Activated T-cell treated with anti-CD3 and anti-CD28 coated beads for 48 hours (primary cell): Measurements from ENCODE around the gene FBXW9.
"Not testable (repeated sequence)": the region's sequence is repeated elsewhere in the genome, so short reads cannot be mapped to it uniquely, and the experiment has no call there.

Experiments
- DNase-seq: peaks from one replicate; pipeline ENCODE4 v3.0.0-alpha.2; 2020; ENCODE audit warnings: low read depth

FBXW9 gene

DNA sequence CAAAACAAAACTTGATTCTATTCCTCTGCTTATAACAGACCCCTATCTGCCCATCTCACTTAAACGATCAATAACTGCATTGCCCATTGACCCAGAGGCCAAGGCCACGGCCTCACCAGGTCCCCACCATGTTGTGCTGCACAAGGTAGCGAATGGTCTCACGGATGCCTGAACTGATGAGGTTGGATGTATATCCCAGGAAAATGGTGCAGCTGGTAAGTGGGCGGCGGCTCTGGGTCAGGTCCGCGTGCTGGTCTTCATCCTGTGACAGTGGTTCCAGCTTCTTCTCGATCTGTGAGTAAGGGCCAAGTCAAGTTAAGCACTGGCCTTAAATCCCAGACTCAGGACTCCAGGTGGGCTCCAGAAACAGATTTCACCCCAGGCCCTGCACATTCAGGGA lies 16.4 kb downstream of the FBXW9 start:
- no peak for DNase-seq

DNA sequence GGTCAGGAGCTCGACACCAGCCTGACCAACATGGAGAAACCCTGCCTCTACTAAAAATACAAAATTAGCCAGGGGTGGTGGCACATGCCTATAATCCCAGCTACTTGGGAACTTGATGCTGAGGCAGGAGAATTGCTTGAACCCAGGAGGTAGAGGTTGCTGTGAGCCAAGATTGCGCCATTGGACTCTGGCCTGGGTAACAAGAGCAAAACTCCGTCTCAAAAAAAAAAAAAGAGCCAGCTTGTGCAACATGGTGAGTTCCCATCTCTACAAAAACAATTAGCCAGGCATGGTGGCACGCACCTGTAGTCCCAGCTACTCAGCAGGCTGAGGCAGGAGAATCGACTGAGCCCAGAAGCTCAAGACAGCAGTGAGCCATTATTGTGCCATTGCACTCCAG lies 18.4 kb downstream of the FBXW9 start:
- DNase-seq = not testable (repeated sequence)

DNA sequence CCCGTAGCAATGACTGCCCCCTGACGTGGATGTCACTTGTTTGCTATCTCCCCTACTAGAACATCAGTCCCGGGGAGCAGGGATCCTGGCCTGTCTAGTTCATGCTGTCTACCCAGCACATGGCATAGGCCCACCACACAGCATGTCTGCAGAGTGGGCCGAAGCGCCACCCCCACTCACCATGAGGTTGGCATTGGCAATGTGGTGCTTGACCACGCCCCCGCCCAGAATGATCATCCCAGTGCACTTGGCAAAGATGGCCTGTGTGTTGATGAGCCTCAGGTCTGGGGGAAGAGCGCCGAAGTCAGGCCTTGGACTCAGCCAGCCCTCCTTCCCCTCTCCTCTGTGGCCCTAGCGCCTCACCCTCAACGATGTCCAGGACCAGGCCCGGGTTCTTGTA lies 19.5 kb downstream of the FBXW9 start:
- no peak for DNase-seq

DNA sequence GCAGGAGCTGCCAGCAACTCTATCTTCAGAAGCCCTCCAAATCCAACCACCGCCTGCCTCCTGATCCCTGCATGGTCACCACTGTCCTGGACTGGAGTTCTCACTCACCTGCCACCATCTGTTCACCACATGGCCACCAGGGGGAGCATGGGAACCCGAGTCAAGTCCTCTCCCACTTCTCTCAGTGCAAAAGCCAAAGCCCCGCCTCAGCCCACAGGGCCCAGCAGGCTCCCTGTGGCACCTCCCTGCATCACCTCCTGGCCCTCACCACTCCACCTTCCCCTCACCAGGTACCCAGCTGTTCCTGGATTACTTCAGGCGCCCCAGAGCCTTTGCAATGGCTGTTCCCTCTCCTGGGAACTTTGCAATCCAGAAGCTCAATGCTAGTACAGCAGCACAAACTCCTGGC lies 20.0 kb downstream of the FBXW9 start:
- DNase-seq = peak; percentile 83

DNA sequence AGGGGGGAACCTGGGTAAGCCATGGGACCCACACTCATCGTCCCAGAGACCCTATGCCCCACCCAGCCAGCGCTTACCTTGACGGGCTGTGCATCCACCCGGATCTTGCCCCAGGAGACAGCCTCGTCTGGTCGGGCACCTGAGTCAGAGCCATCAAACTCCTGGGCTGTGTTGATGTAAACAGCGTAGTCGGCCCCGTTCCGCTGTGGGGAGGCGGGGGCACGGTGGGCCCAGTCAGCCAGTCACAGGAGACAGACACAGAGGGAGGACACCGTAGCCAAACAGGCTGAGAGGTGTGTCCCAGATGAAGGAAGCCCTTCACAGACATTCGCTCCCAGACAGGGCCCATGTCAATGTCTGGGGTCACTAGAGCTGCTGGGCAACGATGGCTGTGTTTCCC lies 20.5 kb downstream of the FBXW9 start:
- no peak for DNase-seq

DNA sequence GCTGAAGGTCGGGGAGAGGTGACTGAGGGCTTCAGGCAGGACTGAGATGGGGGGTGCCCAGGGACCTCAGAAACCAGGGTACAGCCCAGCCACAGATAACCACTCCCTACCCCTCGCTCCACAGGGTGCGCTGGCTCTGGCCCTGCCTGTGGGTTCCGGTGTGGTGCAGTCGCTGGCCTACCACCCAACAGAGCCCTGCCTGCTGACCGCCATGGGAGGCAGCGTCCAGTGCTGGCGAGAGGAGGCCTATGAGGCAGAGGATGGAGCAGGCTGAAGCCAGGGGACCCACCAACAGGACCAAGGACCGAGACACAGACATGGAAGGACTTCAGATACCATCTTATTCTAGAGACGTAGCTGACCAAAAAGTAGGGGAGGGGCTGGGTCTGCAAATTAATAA lies 21.0 kb downstream of the FBXW9 start:
- no peak for DNase-seq

DNA sequence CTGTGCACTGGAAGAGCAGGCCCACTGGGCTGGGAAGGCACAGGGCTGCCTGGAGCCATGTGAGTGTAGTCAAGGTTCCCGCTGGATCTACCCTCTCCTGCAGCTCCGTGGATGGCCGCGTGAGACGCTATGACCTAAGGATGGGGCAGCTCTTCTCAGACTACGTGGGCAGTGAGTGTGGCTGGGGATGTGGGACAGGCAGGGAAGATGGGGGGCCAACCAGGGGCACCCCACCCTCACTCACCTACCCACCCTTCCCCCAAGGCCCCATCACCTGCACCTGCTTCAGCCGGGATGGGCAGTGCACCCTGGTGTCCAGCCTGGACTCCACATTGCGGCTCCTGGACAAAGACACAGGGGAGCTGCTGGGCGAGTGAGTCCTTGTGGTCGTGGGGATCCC lies 23.7 kb downstream of the FBXW9 start:
- DNase-seq = no peak

DNA sequence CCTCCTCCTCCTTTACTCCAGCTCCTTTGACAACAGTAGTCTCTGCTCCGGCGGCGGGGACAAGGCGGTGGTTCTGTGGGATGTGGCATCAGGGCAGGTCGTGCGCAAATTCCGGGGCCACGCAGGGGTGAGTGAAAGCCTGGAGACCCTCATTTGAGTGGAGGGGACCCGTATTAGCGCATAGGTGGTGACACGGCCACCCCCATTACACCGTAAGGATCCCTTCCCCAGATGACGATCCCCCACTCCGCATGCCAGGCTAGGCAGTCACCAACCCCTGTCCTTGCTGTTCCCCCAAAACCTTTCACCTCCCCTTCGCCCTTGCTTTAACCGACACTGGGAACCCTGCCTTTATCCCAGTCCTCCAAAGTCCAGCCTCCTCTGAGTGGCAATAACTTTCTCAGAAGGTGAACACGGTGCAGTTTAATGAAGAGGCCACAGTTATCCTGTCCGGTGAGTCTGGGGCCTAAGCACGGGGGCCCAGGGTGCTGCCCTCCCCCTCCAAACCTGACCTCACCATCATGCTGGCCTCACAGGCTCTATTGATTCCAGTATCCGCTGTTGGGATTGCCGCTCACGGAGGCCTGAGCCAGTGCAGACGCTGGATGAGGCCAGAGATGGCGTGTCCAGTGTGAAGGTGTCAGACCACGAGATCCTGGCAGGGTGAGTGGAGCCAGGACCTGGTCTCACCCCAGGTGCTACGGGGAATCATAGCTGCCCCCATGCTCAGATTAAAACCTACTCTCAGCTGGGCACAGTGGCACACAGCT lies 26.1 kb downstream of the FBXW9 start:
- no peak for DNase-seq

DNA sequence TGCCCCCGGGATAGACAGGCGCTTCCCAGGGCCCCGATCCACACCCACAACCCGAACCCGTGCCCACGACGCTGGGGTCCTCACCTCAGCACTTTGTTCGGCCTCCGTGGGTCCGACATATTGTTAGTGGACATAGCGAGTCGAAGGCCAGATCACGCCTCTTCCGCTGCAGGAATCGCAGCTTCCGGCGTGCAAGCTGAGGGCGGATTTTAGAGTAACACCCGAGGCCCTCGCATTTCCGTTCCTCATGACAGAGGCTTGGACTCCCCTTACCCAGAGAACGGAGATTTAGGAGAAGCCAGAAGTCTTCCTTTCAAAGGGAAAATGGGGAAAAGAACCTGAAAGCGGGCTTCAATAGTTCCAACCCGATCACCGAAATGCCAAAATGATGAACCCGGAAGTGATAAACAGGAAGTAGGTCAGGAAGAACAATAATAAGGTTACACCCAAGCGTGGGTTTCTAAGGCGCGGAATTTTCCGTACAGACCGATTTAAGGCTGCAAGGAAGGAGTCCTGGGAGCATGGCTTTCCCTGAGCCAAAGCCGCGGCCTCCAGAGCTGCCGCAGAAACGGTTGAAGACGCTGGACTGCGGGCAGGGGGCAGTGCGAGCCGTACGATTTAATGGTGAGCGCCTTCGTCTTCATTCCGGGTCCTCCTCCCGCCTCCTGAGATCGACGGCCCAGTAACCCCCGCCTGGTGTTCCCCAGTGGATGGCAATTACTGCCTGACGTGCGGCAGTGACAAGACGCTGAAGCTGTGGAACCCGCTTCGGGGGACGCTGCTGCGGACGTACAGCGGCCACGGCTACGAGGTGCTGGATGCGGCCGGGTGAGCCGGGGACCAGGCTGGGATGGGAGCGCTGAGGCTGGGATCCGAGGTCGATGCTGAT lies 26.9 kb downstream of the FBXW9 start:
- DNase-seq = peak; percentile 64

DNA sequence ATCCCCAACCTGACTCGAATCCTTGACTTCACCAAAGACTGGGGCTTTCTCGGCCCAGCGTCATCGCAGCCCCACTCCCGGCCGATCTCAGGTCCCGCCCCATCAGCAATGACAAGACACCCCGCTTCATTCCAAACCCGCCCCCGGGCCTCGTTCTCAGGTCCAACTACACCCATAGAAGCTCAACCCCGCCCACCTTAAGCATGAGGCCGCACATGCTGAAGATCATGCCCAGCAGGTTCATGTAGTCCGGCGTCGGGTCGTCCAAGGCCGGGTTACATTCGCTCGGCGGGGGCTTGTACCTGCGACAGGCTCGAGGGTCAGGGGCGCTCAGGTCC lies 27.5 kb downstream of the FBXW9 start:
- DNase-seq = peak; percentile 57

DNA sequence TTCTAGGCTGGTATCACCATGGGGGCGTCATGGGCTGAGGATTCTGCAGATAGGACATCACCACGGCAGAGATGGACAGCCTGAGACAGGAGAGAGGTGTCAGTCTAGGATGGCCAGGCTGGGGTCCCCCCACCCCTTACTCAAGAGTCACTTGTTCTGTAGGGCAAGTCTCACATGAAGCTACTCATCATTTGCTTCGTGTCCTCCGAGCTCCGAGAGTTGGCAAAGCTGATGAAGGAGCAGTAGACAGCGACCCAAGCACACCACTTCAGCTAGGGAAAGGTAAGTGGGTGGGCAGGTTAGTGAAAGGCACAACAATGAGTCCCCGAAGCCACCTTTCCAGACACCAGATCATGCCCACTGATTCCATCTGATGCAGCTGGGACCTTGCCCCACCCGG lies 28.1 kb downstream of the FBXW9 start:
- DNase-seq = no peak

DNA sequence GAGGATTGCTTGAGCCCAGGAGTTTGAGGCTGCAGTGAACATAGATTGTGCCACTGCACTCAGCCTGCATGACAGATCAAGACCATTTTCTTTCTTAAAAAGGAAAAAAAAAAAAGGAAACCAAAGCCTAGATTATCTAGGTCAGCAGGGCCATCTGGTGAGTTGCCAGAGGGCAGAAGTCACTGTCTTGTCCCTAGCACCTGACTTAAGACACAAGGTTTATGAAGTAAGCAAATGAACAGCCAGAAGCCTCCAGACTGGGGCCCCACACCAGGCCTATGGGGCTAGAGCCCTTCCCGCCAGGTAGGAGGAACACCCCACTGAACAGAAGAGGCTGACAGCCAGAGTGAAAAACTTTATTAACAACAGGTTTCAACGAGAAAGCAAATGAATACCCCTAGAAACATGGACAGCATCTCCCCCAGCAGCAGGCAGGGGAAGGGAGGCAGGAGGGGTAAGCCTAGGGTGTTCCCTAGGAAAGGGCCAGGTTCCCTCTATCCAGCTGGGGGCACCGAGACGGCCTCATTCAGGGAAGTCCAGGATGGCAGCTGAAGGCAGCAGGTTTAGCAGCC lies 28.6 kb downstream of the FBXW9 start:
- DNase-seq = no peak

DNA sequence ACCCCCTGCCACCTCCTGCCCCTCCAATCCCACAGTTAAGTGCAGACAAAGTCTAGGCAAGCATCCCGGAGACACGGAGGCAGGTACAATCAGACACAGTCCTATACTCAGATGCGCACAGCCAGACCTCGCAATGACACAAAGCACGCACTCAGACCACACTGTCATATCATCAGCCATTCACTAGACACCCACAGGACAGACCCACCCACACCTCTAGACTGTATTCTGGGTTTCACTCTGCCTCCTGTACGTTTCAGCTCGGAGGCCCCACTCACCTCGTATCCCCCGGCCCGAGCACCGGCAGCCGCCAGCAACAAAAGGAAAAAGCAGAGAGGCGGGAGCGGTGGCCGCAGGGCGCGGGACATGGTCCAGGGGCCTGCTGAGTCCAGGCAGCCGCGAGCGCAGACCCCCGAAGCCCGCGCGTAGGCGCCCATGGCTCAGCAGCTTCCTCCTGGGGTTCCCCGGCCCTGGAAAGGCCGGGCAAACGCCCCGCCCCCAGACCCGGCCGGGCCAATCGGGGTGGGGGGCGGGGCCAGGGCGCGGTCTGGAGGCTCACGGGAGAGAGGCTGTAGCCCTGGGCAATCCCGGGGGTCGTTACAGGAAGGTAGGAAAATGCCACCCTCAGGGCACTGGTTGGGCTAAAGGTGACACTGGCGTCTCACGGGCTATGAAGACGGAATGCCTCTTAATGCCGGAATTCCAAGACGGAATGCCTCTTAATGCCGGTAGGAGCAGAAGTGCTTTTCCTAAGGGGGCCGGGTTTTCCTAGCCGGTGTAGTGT lies 30.0 kb downstream of the FBXW9 start, which contains the start of the genes MAN2B1 and WDR83:
Gene MAN2B1 (minus strand): TSS at position 478 of the 784 bp plus-strand sequence. CDS start 41 bp downstream, at position 437.
Gene WDR83 (plus strand): TSS at position 543 of the 784 bp plus-strand sequence. CDS start 2,984 bp downstream, outside the sequence.
- peak; percentile 88 for DNase-seq

DNA sequence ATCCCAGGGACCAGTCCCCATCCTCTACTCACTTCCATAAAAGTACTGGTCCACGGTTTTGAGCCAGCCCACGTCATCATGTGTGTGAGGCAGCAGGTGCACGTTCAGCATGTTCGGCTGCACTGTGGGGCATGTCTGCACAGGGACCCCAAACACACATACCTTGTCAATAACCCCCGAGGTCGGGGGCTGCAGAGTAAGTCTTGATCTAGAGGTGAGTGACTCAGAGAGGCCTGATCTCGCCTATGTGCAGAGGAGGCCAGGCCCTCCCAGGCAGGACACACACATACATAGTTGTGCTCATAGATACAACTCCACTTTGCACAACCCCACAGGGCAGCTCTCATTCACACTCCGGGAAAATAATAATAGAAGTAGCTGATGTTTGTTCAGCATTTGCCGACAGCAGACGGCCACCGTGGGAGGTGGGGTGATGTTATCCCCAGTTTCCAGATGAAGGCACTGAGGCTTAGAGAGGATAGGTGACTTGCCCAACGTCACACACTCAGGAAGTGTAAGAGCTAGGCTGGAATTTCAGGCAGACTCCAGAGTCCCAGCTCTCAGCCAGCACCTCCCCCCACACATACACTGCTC lies 30.7 kb downstream of the FBXW9 start:
- no peak for DNase-seq

DNA sequence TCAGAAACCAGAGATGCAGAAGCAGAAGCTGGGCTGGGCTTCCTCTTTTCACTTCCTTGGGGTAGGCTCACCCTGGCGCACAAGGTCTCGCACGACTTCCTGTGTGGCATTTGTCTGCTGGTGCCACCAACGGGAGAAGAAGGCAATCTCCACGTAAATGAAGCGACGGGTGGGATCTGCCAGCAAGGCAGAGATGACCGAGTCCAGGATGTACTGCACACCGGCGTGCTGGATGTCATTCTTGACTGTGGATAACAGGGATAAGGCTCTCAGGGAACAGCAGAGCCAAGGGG lies 31.2 kb downstream of the FBXW9 start:
- peak; percentile 34 for DNase-seq

DNA sequence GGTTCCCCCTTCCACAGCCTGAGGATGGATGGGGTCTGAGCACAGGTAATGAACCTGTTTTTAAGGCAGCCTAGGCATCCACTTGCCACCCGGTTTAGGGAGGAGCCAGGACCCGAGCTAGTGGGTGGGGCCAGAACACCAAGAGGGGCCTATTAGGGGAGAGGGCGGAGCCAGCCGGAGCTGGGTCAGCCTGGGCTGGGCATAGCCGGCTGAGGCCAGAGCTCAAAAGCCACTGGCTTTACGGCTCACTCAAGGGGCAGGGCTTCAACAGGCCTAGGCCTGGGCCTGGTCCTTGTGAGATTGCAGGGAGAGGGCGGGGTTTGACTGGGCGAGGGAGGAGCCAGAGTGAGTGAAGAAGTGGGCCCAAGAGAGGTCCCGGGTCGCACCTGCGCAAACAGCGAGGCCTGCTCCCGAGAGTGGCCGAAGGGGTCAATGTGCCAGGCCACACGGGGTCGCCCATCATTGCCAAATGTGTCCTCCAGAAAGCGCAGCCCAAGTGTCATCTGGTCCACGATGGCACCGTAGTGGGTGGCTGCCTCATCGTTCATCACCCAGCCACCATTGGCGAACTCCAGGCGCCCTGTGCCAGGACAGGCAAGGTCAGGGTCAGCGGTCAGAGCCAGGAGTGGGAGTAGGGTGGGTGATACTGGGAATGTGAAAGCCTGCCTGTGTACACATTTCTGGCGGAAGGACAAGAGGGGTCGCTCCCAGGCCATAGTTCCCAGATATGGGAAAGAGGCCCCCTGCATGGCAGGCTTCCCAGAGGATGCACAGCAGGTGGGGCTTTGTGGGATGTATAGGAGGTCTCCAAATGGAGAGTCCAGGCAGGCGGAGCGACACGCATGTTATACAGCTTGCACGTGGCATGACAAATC lies 31.8 kb downstream of the FBXW9 start:
- no peak for DNase-seq

DNA sequence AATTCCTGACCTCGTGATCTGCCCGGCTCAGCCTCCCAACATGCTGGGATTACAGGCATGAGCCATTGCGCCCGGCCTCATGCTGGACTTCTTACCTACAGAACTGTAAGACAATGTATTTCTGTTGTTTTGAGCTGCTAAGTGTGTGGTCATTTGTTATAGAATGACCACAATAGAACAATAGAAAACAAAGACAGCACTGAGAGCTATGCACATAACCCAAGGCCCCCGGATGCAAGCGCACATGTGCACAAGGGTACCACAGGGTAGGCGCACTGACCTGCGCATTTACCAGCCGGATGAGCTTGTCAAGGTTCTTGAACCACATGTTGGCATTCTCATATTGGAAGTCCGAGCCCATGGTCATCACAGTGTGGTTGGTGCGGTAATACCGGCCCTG lies 35.5 kb downstream of the FBXW9 start:
- no peak for DNase-seq

DNA sequence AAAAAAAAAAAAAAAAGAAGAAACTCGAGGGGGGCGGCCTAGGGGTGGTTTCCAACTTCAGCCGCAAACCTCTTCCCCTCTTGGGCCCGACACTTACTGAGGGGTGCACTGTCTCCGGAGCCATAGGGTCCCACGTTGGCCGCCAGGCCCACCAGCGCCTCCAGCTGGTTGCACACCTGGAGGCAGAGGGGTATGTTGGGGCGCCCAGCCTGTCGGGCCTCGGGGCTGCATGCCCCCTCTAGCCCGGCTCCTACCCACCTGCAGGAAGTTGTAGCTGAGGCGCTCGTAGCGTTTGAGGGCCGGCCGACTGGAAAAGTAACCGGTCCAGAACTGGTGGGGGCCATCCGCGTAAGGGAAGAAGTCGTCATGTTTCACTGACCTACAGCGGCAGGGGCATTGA lies 38.5 kb downstream of the FBXW9 start:
- no peak for DNase-seq

DNA sequence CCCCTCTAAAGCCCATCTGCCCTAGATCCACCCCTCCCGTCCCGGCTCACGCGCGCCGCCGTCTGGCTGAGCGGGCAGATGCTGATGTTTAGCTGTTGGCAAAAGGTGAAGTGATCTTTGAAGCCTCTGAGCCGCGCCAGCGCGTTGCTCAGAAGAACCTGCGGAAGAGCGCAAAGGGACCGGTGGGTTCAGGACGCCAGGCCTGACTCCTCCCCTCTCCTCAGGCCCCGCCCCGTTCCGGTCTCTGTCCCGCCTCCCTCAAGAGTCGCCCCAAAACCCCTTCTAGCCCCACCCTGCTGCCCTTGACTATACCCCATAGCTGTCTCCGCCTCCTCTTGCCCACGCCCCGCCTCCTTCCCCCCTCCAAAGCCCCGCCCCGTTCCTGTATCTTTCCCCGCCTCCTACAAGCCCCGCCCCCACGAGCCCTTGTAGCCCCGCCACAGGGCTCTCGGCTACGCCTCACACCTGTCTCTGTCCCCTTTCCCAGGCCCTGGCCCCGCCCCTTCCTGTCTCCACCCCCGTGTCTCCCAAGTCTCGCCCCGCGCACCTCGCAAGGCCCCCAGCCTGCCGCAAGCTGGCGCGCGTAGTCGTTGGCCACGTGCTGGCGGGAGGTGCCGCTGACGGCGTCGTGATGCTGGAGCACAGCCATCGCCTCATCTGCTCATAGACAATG lies 39.4 kb downstream of the FBXW9 start:
- no peak for DNase-seq

DNA sequence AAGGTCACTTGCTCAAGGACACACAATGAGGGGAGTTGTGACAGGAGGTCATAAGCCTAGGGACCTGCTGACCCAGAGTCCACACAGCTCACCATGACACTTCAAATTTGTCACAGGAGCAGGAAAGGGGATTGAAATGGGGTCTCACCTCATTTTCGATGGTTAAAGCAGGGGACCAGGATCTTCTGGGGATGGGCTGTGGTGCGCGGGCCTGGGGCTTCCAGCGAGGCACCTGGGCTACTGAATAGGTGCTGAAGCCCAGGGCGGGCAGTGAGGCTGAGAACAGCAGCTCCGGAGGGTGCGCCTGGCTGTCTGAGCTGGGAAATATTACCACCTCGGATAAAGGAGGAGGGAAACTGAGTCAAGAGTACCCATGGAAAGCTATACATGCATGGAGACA lies 40.9 kb downstream of the FBXW9 start:
- no peak for DNase-seq
